Activated CD8-positive, alpha-beta memory T cell treated with anti-CD3 and anti-CD28 coated beads for 36 hours (primary cell): Measurements from ENCODE around the gene ANKRD62. TPM values are rescaled to one million over a fixed set of nuclear protein-coding genes. Genes with fewer than 3 reads are reported as not detected.

Experiments used
- CTCF ChIA-PET: fragments of 350-600 bp; sonication (Branson Sonifier 250); formaldehyde crosslinking; loops from one replicate; lab custom pipeline; 2021; ENCODE audit warnings: antibody characterized with exemption; lab: Charles Lee
- POLR2A ChIA-PET: fragments of 350-600 bp; sonication (Branson Sonifier 250); formaldehyde crosslinking; loops from one replicate; lab custom pipeline; 2021; ENCODE audit warnings: antibody characterized with exemption; lab: Charles Lee
- total RNA-seq, 2 experiments: library from RNA; stranded (reverse); gene quantifications; one replicate each; pipeline ENCODE4 v1.2.3, GENCODE V29; 2021

The ANKRD62 gene
- total RNA-seq, 2 experiments from 2014 or later, result not detected

- CTCF ChIA-PET, result no interaction called here
- POLR2A ChIA-PET, result no interaction called here
Measured at GRCh38 chr18:12155996-12156395, 62.4 kb downstream of the ANKRD62 start.

- POLR2A ChIA-PET, result no interaction called here
- CTCF ChIA-PET, result no interaction called here
Measured at GRCh38 chr18:12159446-12159845, 65.8 kb downstream of the ANKRD62 start.

GRCh38 chr18:12162786-12163185 lies 69.1 kb downstream of the ANKRD62 start:
- ChIA-PET CTCF (no interaction called here), POLR2A (no interaction called here)

- POLR2A ChIA-PET, result no interaction called here
- CTCF ChIA-PET, result no interaction called here
Measured at GRCh38 chr18:12165038-12165768, 71.6 kb downstream of the ANKRD62 start.

Other genes with a start within 250 kb of the ANKRD62 start
- 10 to 100 TPM; 20.1 to 21.0 TPM for gene CHMP1B, start 242.4 kb upstream of the ANKRD62 start, total RNA-seq
- 10 to 100 TPM; 29.8 to 30.8 TPM for gene MPPE1, start 185.5 kb upstream of the ANKRD62 start, total RNA-seq
- 10 to 100 TPM; 17.4 to 19.5 TPM for gene IMPA2, start 112.3 kb upstream of the ANKRD62 start, total RNA-seq
- not detected for gene CIDEA, start 160.5 kb downstream of the ANKRD62 start, total RNA-seq
- 10 to 100 TPM; 12.6 to 12.9 TPM for gene TUBB6, start 214.4 kb downstream of the ANKRD62 start, total RNA-seq